Kidney (tissue), 14 donors: ENCODE measurements around the gene FAM110D. TPM values are rescaled to one million over a fixed set of nuclear protein-coding genes. Genes with fewer than 3 reads are reported as not detected.

Experiments
- DNase-seq, 5 donors: peaks; one replicate each; pipeline ENCODE4 v3.0.0-alpha.2; 2013 to 2020
- FAIRE-seq: peaks from 2 replicates; lab custom pipeline; 2012; peaks lifted over from hg19 to GRCh38; lab: Jason Lieb, UNC
- H3K27ac ChIP-seq, 2 donors: one replicate each; pipeline ENCODE4 v1.7.0; 2013; ENCODE audit warnings: low read depth in 2 of 2, low read length in 2 of 2, inconsistent platforms in 1 of 2
- H3K27me3 ChIP-seq: one replicate; pipeline ENCODE4 v1.7.1; 2013; ENCODE audit warnings: low read length, inconsistent platforms; ENCODE audit not compliant: control insufficient read depth, insufficient read depth
- H3K36me3 ChIP-seq, 3 donors: one replicate each; pipeline versions ENCODE4 v1.7.0 to v1.7.1; 2013; ENCODE audit warnings: low read length in 3 of 3, control low read depth in 1 of 3, inconsistent platforms in 1 of 3; ENCODE audit not compliant: insufficient read depth in 3 of 3, control insufficient read depth in 2 of 3
- H3K4me1 ChIP-seq, 3 donors: one replicate each; pipeline versions ENCODE4 v1.7.0 to v1.7.1; 2013; ENCODE audit warnings: low read length in 3 of 3, inconsistent platforms in 1 of 3, low read depth in 1 of 3; ENCODE audit not compliant: control insufficient read depth in 2 of 3, insufficient read depth in 2 of 3
- H3K4me3 ChIP-seq, 3 donors: one replicate each; pipeline versions ENCODE4 v1.7.0 to v1.8.1; 2013; ENCODE audit warnings: low read length in 3 of 3, control low read depth in 1 of 3, inconsistent platforms in 1 of 3
- H3K9ac ChIP-seq, 3 donors: one replicate each; pipeline versions ENCODE4 v1.7.0 to v1.7.1; 2013; ENCODE audit warnings: low read length in 3 of 3, control low read depth in 1 of 3, inconsistent platforms in 1 of 3
- H3K9me3 ChIP-seq, 3 donors: one replicate each; pipeline versions ENCODE4 v1.7.0 to v1.7.1; 2013; ENCODE audit warnings: low read length in 3 of 3, control low read depth in 1 of 3, inconsistent platforms in 1 of 3; ENCODE audit not compliant: control insufficient read depth in 2 of 3, insufficient read depth in 1 of 3
- intact Hi-C: fragments of 100-400 bp; cut with DNase I; formaldehyde crosslinking; loops from one replicate; pipeline ENCODE4 v1.11.1; 2022
- polyA plus RNA-seq: library from polyadenylated mRNA; stranded (reverse); fragments of 350-450 nt; fragmentation: Illumina TruSeq; extraction: RNeasy Lipid Tissue Mini Kit (QIAGEN cat#74804); gene quantifications from one replicate; pipeline ENCODE4 v1.2.3, GENCODE V29; 2014; ENCODE audit warnings: low read depth, low replicate concordance; ENCODE audit not compliant: insufficient read depth
- total RNA-seq: library from RNA; stranded (reverse); fragmentation: NEBNext Ultra II Directional; extraction: Animal tissue kit (Norgen Biotek cat#: 25700); gene quantifications from one replicate; pipeline ENCODE4 v1.2.1, GENCODE V29; 2021
- TF ChIP-seq, protein P1 (sequence below): IDR thresholded peaks from 3 replicates; pipeline ENCODE4 v1.5.1; 2012; ENCODE audit warnings: mild to moderate bottlenecking, moderate library complexity, borderline replicate concordance; ENCODE audit not compliant: insufficient read depth; ENCODE audit errors: extremely low read depth
- donor health status: control.
- donor health status: control.
- donor health status: control.
- donor health status: control.
- donor health status: control.
- donor health status: DM: yes; HTN: yes; CAD: no.
- donor health status: Normal renal cell carcinoma (clear cell type).

The FAM110D gene
- total and polyA plus RNA-seq, 2 donors from 2014 or later, result 4.2 to 8.1 TPM

DNA sequence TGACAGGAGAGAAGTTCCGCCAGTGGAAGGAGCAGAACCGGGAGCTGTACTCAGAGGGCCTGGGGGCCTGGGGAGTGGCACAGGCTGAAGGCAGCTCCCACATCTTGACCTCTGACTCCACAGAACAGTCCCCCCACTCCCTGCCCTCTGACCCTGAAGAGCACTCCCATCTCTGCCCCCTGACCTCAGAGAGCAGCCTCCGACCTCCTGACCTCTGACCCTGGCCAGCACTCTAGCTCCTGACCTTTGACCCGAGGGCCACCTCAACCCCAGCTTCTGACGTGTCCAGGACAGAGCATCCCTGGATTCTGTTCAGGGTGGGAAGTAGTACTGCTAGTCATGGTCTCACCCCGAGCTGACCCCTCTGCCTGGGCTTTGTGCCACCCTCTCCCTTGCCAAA lies 30.5 kb downstream of the FAM110D start:
- FAIRE-seq, result no peak
- no peaks in the 10 kb centered on the region for H3K27me3 ChIP-seq
- no peak overlapping the region for H3K27ac ChIP-seq
- intact Hi-C loops, result no loop called here
- H3K36me3 ChIP-seq, result no peaks in the 10 kb centered on the region
- TF ChIP-seq, protein P1, sequence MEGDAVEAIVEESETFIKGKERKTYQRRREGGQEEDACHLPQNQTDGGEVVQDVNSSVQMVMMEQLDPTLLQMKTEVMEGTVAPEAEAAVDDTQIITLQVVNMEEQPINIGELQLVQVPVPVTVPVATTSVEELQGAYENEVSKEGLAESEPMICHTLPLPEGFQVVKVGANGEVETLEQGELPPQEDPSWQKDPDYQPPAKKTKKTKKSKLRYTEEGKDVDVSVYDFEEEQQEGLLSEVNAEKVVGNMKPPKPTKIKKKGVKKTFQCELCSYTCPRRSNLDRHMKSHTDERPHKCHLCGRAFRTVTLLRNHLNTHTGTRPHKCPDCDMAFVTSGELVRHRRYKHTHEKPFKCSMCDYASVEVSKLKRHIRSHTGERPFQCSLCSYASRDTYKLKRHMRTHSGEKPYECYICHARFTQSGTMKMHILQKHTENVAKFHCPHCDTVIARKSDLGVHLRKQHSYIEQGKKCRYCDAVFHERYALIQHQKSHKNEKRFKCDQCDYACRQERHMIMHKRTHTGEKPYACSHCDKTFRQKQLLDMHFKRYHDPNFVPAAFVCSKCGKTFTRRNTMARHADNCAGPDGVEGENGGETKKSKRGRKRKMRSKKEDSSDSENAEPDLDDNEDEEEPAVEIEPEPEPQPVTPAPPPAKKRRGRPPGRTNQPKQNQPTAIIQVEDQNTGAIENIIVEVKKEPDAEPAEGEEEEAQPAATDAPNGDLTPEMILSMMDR, result no peak
- DNase-seq, result no peak
- H3K4me3 ChIP-seq, result no peak overlapping the region
- no peaks in the 10 kb centered on the region for H3K4me1 ChIP-seq
- no peaks in the 10 kb centered on the region for H3K9me3 ChIP-seq
- H3K9ac ChIP-seq, result no peak overlapping the region

DNA sequence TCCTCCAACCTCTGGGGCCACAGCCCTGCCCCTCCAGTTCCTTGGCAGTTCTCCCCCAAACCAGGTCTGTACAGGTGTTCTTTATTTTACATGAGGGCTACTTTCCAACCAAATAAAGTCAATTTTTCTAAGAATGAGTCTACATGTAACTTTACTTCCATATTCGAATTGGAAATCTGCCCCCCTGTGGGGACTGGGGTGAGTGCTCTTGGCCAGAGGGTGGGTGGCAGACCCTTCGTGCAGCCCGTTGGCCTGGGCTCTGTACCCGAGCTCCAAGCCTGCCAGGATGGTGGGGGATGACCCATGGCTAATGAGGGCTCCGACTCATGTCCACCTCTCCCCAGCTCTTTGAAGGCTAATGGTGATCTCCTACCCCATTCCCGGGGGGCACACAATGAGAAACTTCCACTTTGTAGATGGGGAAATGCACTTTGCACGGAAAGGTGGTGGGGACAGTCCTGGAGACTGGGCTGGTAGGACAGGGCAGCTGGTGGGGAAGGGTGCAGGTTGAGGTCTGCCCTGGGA lies 30.9 kb downstream of the FAM110D start:
- intact Hi-C loops, result no loop called here
- no peaks in the 10 kb centered on the region for H3K9me3 ChIP-seq
- H3K4me3 ChIP-seq, result no peak overlapping the region
- no peaks in the 10 kb centered on the region for H3K36me3 ChIP-seq
- H3K27ac ChIP-seq, result no peak overlapping the region
- FAIRE-seq (no peak), DNase-seq (no peak)
- H3K27me3 ChIP-seq, result no peaks in the 10 kb centered on the region
- no peak overlapping the region for H3K9ac ChIP-seq
- H3K4me1 ChIP-seq, result no peaks in the 10 kb centered on the region
- TF ChIP-seq, protein P1, result no peak

DNA sequence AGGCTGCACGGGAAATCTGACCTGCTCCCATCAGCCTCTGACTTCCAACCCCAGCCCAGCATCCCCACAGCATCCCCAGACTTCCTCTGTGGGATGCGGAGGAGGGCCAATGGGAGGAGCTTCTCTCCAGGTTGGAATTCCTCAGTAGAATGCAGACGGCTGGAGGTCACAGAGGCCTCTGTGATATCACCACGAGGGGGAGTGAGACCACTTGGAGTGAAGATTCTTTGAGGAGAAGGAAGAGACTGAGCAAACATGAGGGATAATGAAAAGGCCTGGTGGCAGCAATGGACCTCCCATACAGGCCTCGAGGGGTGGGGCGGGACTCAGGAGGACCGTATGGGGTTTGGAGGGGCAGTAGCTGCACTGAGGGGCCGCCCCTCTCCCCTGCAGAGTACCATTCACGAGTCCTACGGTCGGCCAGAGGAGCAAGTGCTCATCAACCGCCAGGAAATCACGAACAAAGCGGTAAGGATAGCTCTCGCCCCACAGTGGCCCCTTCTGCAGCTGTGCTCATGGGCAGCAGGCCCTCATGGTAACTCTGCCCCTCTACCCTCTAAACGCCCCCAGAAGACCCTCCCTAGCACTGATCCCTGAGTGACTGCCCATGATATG lies 31.6 kb downstream of the FAM110D start, which contains the start of gene CATSPER4:
Gene CATSPER4 (plus strand): TSS at position 230 of the 615 bp plus-strand sequence. CDS start 26 bp downstream, at position 256.
- no peak within 1 kb of the TSS for H3K9ac ChIP-seq
- intact Hi-C loops, result no loop called here
- no peaks in the 10 kb centered on the region for H3K4me1 ChIP-seq
- no peak within 1 kb of the TSS for H3K4me3 ChIP-seq
- no peak within 1 kb of the TSS for H3K27ac ChIP-seq
- H3K9me3 ChIP-seq, result no peaks in the 10 kb centered on the region
- H3K27me3 ChIP-seq, result no peaks in the 10 kb centered on the region
- TF ChIP-seq, protein P1, result peak; percentile 17
- FAIRE-seq (no peak), DNase-seq (peak in 4 of 5 donors; percentile 80 to 89 (median 86))
- no peaks in the 10 kb centered on the region for H3K36me3 ChIP-seq
